K562 (cell line): ENCODE measurements around the gene RAB14. TPM values are rescaled to one million over a fixed set of nuclear protein-coding genes. Genes with fewer than 3 reads are reported as not detected.

Experiments used
- DMBX1 ChIP-seq: fragments of 250-450 bp; sonication (Bioruptor Pico); IDR thresholded peaks from 2 replicates; pipeline ENCODE4 v1.8.0; 2022; ENCODE audit warnings: inconsistent platforms, mild to moderate bottlenecking, moderate library complexity, borderline replicate concordance
- FOXO4 ChIP-seq: fragments of 450-650 bp; formaldehyde crosslinking; IDR thresholded peaks from 2 replicates; pipeline ENCODE4 v1.4.0; 2020; ENCODE audit warnings: mild to moderate bottlenecking, moderate library complexity
- JUNB ChIP-seq: fragments of 450-650 bp; formaldehyde crosslinking; conservative IDR thresholded peaks from 2 replicates; pipeline ENCODE4 v1.4.0; 2020; ENCODE audit warnings: mild to moderate bottlenecking
- L3MBTL2 ChIP-seq: fragments of 450-650 bp; IDR thresholded peaks from 2 replicates; pipeline ENCODE4 v1.6.1; 2016; ENCODE audit warnings: mild to moderate bottlenecking, moderate library complexity
- MAFK ChIP-seq: IDR thresholded peaks from 2 replicates; pipeline ENCODE4 v1.6.1; 2011; ENCODE audit warnings: low read length, improper control_type of control experiment
- MYC ChIP-seq, 2 experiments: fragments of 250-450 bp in 1 of 2; sonication (Bioruptor Pico) in 1 of 2; IDR thresholded peaks; 2 replicates each; pipeline versions ENCODE4 v1.5.1 to v1.6.1; 2012 to 2021; ENCODE audit warnings: low read depth in 2 of 2, borderline replicate concordance in 1 of 2, improper control_type of control experiment in 1 of 2, low read length in 1 of 2, mild to moderate bottlenecking in 1 of 2, moderate library complexity in 1 of 2
- PHF21A ChIP-seq: fragments of 450-650 bp; IDR thresholded peaks from 2 replicates; pipeline ENCODE4 v1.6.1; 2017; ENCODE audit warnings: low read depth, borderline replicate concordance
- RBM14 ChIP-seq: fragments of 200-400 bp; formaldehyde crosslinking; IDR thresholded peaks from 2 replicates; pipeline ENCODE4 v1.6.1; 2018; ENCODE audit warnings: low read depth, mild to moderate bottlenecking, low read length, moderate library complexity, borderline replicate concordance; ENCODE audit not compliant: insufficient read depth
- SMARCE1 ChIP-seq: fragments of 450-650 bp; IDR thresholded peaks from 2 replicates; pipeline ENCODE4 v1.7.1; 2016; ENCODE audit warnings: mild to moderate bottlenecking
- STAT6 ChIP-seq: sonication (generic); formaldehyde crosslinking; IDR thresholded peaks from 2 replicates; pipeline ENCODE4 v1.8.1; 2023; ENCODE audit warnings: mild to moderate bottlenecking, missing genetic modification reagents
- TFE3 ChIP-seq: fragments of 450-650 bp; formaldehyde crosslinking; IDR thresholded peaks from 2 replicates; pipeline ENCODE4 v1.4.0; 2020; ENCODE audit warnings: mild to moderate bottlenecking, mixed read lengths
- TOE1 ChIP-seq, 2 experiments: fragments of 450-650 bp in 1 of 2; sonication (generic) in 1 of 2; formaldehyde crosslinking in 1 of 2; IDR thresholded peaks; 2 replicates each; pipeline versions ENCODE4 v1.7.1 to v1.8.0; 2016 to 2022; ENCODE audit warnings: borderline replicate concordance in 2 of 2, mild to moderate bottlenecking in 2 of 2, antibody characterized with exemption in 1 of 2, inconsistent platforms in 1 of 2, low read depth in 1 of 2, missing genetic modification reagents in 1 of 2, moderate library complexity in 1 of 2
- VEZF1 ChIP-seq: fragments of 200-800 bp; sonication (Bioruptor generic); IDR thresholded peaks from 2 replicates; pipeline ENCODE4 v1.6.1; 2017; ENCODE audit warnings: missing genetic modification characterization, missing compliant biosample characterization
- ZBTB12 ChIP-seq: fragments of 250-450 bp; sonication (Bioruptor Pico); IDR thresholded peaks from 2 replicates; pipeline ENCODE4 v1.4.0; 2020
- ZC3H8 ChIP-seq: fragments of 450-650 bp; IDR thresholded peaks from 2 replicates; pipeline ENCODE4 v1.6.1; 2017
- ZFP36 ChIP-seq: fragments of 150-350 bp; IDR thresholded peaks from 2 replicates; pipeline ENCODE4 v1.6.1; 2018; ENCODE audit warnings: low read length, low read depth; ENCODE audit not compliant: partially characterized antibody
- ZNF224 ChIP-seq: sonication (generic); formaldehyde crosslinking; IDR thresholded peaks from 2 replicates; pipeline ENCODE4 v1.8.0; 2022; ENCODE audit warnings: mild to moderate bottlenecking, missing genetic modification reagents
- ZSCAN32 ChIP-seq: fragments of 450-650 bp; formaldehyde crosslinking; IDR thresholded peaks from 2 replicates; pipeline ENCODE4 v1.4.0; 2020; ENCODE audit warnings: mild to moderate bottlenecking, moderate library complexity
- polyA plus RNA-seq, 8 experiments: library from polyadenylated mRNA; depleted of rRNA in 4 of 8; stranded (reverse) in 5 of 8; unstranded in 3 of 8; fragments of >200 nt; fragmentation: Nextera tagmentation in 2 of 8; fragmentation: Illumina TruSeq in 1 of 8; extraction: Ambion mirVana in 2 of 8; extraction: Trizol in 1 of 8; gene quantifications; 2 replicates each; pipeline versions ENCODE4 v1.2.1 to v1.2.3, GENCODE V29; 2011 to 2014; ENCODE audit warnings: inconsistent platforms in 1 of 8, missing spikeins in 1 of 8
- total RNA-seq, 7 experiments: library from RNA; depleted of rRNA in 6 of 7; stranded (reverse); fragments of >200 nt in 6 of 7; fragmentation: Illumina TruSeq in 2 of 7; extraction: Trizol in 2 of 7; gene quantifications; 2 replicates each; pipeline versions ENCODE4 v1.2.1 to v1.2.3, GENCODE V29; 2011 to 2021; ENCODE audit warnings: low replicate concordance in 1 of 7

The RAB14 gene
- total and polyA plus RNA-seq, 9 of the 15 experiments (the other 6 are each of a cell fraction or from before 2014, with no cell fraction given), result 10.3 to 41.8 (median 20.9) TPM

- peak; percentile 79 for TF ChIP-seq FOXO4 (CRISPR knock-in tag)
- 0 out of 2 replicates have a peak, but pooled peaks have one; percentile 58 for TF ChIP-seq TOE1 (IDR thresholded peaks at IDR 0.05; ENCODE audit: borderline replicate concordance)
- TF ChIP-seq TOE1 (CRISPR knock-in tag; IDR thresholded peaks at IDR 0.05; ENCODE audit: borderline replicate concordance, low read depth), result no peak
- TF ChIP-seq RBM14, result no peak
- TF ChIP-seq VEZF1 (CRISPR knock-in tag), result no peak
- peak; percentile 51; the same call in 1 of the 2 replicates for TF ChIP-seq SMARCE1
- peak; percentile 15; the same call in 1 of the 2 replicates for TF ChIP-seq ZSCAN32
- peak; percentile 77 for TF ChIP-seq ZBTB12 (CRISPR knock-in tag)
- no peak for TF ChIP-seq ZFP36
- TF ChIP-seq JUNB (CRISPR knock-in tag), result no peak
- TF ChIP-seq ZNF224 (CRISPR knock-in tag), result no peak
- TF ChIP-seq DMBX1 (CRISPR knock-in tag), result peak; percentile 97
- TF ChIP-seq L3MBTL2, result no peak
- TF ChIP-seq MAFK, result no peak; the same call in 1 of the 2 replicates
- TF ChIP-seq PHF21A, result no peak
- no peak for TF ChIP-seq TFE3 (CRISPR knock-in tag)
- no peak for TF ChIP-seq ZC3H8
- no peak for TF ChIP-seq STAT6 (CRISPR knock-in tag)
- TF ChIP-seq MYC (IDR thresholded peaks at IDR 0.05; ENCODE audit: low read depth, low read length), result no peak
- no peak for TF ChIP-seq MYC (CRISPR knock-in tag; IDR thresholded peaks at IDR 0.05; ENCODE audit: borderline replicate concordance, low read depth)
Measured at GRCh38 chr9:121218357-121219027, 16.8 kb upstream of the RAB14 start (continued).
